Stimulated activated naive CD4-positive, alpha-beta T cell (primary cell): Measurements from ENCODE around the gene MZT2B.
"Not testable (repeated sequence)": the region's sequence is repeated elsewhere in the genome, so short reads cannot be mapped to it uniquely, and the experiment has no call there.

Experiments
- DNase-seq, 6 experiments: peaks; one replicate each; lab custom pipeline; 2025; lab: John Stamatoyannopoulos, UW

Gene MZT2B

DNA sequence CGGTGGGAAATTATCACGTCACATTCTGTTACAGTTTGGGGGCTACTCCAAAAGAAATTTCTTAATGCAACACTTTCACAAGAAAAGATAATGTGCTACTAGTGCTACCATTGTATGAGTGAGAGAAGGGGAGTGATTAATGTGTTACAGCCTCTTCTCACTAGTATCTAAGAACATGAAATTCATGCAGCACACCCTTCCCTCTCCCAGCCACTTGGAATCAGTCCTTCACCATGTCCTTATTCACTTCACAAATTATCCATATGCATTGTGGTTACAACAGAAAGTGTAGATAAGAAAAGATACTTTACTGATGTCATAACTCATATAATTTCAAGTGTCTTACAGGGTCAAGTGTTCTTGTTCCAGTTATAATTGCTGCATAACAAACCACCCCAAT, 37.1 kb downstream of the MZT2B start:
- DNase-seq = not testable (repeated sequence)

GRCh38 chr2:130220505-130220904, 38.4 kb downstream of the MZT2B start:
- DNase-seq = not testable (repeated sequence)

- DNase-seq = not testable (repeated sequence)
These were observed 40.5 kb downstream of the MZT2B start for GRCh38 chr2:130222523-130222922.

DNA sequence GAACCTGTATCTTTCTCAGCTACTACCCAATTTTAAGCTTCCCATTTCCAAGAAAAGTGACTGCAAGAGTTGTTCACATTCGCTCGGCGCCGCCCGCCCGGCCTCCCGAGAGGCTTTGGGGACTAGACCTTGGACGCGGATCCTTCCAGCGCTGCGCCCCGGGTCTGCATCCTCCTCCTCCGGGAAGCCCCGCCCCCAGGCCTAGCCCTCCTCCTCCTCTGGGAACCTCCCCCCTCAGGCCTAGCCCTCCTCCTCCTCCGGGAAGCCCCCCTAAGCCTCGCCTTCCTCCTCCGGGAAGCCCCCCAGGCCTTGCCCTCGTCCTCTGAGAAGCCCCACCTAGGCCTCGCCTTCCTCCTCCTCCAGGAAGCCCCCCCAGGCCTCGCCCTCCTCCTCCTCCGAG, 45.9 kb downstream of the MZT2B start:
- DNase-seq = not testable (repeated sequence)

DNA sequence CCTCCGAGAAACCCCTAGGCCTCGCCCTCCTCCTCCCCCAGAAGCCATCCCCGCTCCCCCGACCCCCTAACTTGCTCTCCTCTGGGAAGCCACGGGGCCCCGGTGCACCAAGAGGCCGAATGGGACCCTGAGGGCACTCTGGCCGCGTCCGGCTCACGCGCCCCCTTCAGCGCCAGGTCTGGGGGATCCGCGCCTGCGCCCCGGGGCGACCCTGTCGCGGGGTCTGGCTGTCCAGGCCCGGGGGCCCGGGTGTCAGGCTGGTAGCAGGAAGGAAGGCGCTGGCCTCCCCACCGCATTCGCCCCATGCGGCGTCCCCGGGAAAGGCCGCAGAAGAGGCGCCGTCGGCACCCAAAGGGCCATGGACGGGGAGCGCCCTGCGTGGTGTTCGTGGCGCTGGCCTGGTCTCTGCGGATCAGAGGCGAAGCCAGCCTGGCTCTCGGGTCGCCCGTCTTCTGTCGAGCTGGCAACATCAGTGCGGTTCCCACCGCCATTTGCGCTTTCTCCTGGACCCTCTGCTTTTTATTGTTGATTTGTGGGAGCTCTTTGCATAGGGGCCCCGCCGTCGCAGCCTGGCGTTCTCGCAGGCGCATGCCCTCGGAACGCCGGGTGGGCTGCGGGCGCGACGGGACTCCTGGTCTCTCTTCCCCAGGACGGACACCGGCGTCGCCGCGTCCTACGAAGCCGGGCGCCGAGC, 46.6 kb downstream of the MZT2B start:
- DNase-seq = not testable (repeated sequence)

DNA sequence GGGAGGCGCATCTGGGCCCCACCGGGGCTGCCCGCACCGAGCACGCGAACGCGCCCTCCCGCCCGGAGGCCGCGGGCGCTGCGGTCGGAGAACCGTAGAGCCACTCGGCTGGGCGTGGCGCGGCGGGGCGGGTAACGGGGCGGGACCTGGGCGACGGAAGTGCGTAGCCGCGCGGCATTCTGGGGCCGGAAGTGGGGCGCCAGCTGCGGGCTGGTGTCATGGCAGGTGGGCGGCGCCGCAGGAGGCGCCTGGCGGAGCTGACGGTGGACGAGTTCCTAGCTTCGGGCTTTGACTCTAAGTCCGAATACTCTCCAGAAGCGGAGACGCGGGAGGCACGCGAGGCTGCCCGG, 47.1 kb downstream of the MZT2B start:
- peak in 3 of 6 experiments; percentile 15 to 41 (median 26) for DNase-seq

DNA sequence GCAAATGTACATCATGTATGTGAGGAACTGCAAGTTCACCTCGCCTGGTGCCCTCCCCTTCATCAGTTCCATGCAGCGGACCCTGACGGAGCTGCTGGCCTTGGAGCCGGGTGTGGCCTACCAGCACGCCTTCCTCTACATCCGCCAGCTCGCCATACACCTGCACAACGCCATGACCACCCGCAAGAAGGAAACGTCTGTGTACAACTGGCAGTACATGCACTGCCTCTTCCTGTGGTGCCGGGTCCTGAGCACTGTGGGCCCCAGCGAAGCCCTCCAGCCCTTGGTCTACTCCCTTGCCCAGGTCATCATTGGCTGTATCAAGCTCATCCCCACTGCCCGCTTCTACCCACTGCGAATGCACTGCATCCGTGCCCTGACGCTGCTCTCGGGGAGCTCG, 48.3 kb downstream of the MZT2B start:
- DNase-seq = not testable (repeated sequence)

DNA sequence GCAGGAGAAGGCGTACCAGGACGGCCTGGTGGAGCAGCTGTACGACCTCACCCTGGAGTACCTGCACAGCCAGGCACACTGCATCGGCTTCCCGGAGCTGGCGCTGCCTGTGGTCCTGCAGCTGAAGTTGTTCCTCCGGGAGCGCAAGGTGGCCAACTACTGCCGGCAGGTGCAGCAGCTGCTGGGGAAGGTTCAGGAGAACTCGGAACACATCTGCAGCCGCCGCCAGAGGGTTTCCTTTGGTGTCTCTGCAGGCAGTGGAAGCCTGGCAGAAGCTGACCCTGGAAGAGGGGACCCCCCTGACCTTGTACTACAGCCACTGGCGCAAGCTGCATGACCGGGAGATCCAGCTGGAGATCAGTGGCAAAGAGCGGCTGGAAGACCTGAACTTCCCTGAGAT, 48.8 kb downstream of the MZT2B start:
- not testable (repeated sequence) for DNase-seq

GRCh38 chr2:130231656-130232055, 49.6 kb downstream of the MZT2B start:
- DNase-seq = no peak

- not testable (repeated sequence) for DNase-seq
These were observed 51.0 kb downstream of the MZT2B start for GRCh38 chr2:130233066-130233465.

DNA sequence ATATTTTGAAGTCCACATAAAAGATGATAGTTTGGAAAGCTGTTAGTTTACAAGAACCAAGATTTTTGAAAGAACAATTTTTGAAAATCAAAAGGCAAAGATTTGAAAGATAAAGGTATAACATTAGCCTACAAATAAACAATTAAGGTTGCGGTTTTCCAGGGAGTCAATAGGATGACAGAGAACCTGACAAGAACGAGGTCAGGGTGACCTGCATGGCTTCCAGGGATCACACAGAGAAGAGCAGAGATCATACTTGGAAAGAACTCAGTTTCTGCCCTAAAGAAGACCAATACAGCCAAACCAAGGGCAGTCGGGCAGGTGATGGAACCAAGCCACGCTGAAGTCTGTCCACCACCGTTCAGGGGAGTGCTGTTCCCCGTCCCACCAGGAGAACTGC, 57.5 kb downstream of the MZT2B start:
- not testable (repeated sequence) for DNase-seq
